ENCODE data around the gene STK32C.

GRCh38 chr10:132211246-132211645 is 96.5 kb downstream of the STK32C start:
- no peak for TF ChIP-seq CTCF (IDR thresholded peaks at IDR 0.05)
- TF ChIP-seq POLR2A (IDR thresholded peaks at IDR 0.05), result no peak

Measured in body of pancreas (tissue), 4 donors.